Keratinocyte (primary cell): Measurements from ENCODE around the gene NME3. TPM values are rescaled to one million over a fixed set of nuclear protein-coding genes. Genes with fewer than 3 reads are reported as not detected.
A peak's percentile ranks its signal among the peaks of the same experiment; 100 is the strongest.

Source experiments
- DNase-seq: peaks from one replicate; pipeline ENCODE4 v3.0.0-alpha.2; 2011; ENCODE audit warnings: low read depth, missing footprints, low spot score
- FAIRE-seq: peaks from 2 replicates; lab custom pipeline; 2011; peaks lifted over from hg19 to GRCh38; lab: Jason Lieb, UNC
- H2AFZ ChIP-seq: 2 replicates; pipeline ENCODE4 v1.6.0; 2012; ENCODE audit warnings: low read length, control low read depth, inconsistent platforms; ENCODE audit not compliant: control insufficient read depth
- H3K27ac ChIP-seq: 2 replicates; pipeline ENCODE4 v1.5.1; 2011; ENCODE audit warnings: low read length; ENCODE audit not compliant: control insufficient read depth, insufficient read depth
- H3K27me3 ChIP-seq: 3 replicates; pipeline ENCODE4 v1.6.0; 2011; ENCODE audit warnings: low read length; ENCODE audit not compliant: control insufficient read depth, insufficient read depth; ENCODE audit errors: extremely low read depth
- H3K36me3 ChIP-seq, 2 experiments: 2 replicates in 1 of 2; 3 replicates in 1 of 2; pipeline ENCODE4 v1.5.1; 2011; ENCODE audit warnings: low read length in 2 of 2, mild to moderate bottlenecking in 1 of 2; ENCODE audit not compliant: control insufficient read depth in 2 of 2, insufficient read depth in 2 of 2; ENCODE audit errors: extremely low read depth in 1 of 2
- H3K4me1 ChIP-seq: 3 replicates; pipeline ENCODE4 v1.5.1; 2011; ENCODE audit warnings: low read length; ENCODE audit not compliant: control insufficient read depth, insufficient read depth; ENCODE audit errors: extremely low read depth
- H3K4me2 ChIP-seq: 3 replicates; pipeline ENCODE4 v1.6.0; 2011; ENCODE audit warnings: low read depth, low read length; ENCODE audit not compliant: control insufficient read depth, insufficient read depth; ENCODE audit errors: extremely low read depth
- H3K4me3 ChIP-seq, 3 experiments: fragments of 200-600 bp in 1 of 3; sonication (generic) in 1 of 3; 2 replicates in 2 of 3; 3 replicates in 1 of 3; pipeline ENCODE4 v1.5.1; 2011 to 2016; ENCODE audit warnings: low read length in 3 of 3, mild to moderate bottlenecking in 3 of 3, control low read depth in 2 of 3, inconsistent platforms in 1 of 3, low read depth in 1 of 3, mixed read lengths in 1 of 3, mixed run types in 1 of 3, moderate library complexity in 1 of 3; ENCODE audit not compliant: control insufficient read depth in 2 of 3, insufficient read depth in 2 of 3; ENCODE audit errors: extremely low read depth in 1 of 3
- H3K79me2 ChIP-seq: 2 replicates; pipeline ENCODE4 v1.6.0; 2012; ENCODE audit warnings: low read length; ENCODE audit not compliant: control insufficient read depth, insufficient read depth
- H3K9ac ChIP-seq: 3 replicates; pipeline ENCODE4 v1.6.0; 2011; ENCODE audit warnings: low read length; ENCODE audit not compliant: control insufficient read depth, insufficient read depth; ENCODE audit errors: extremely low read depth
- H3K9me1 ChIP-seq: 3 replicates; pipeline ENCODE4 v1.6.0; 2011; ENCODE audit warnings: low read length; ENCODE audit not compliant: control insufficient read depth, insufficient read depth; ENCODE audit errors: extremely low read depth
- H3K9me3 ChIP-seq: 2 replicates; pipeline ENCODE4 v1.5.1; 2012; ENCODE audit warnings: low read depth, low read length; ENCODE audit not compliant: control insufficient read depth
- H4K20me1 ChIP-seq: 3 replicates; pipeline ENCODE4 v1.6.0; 2011; ENCODE audit warnings: low read length; ENCODE audit not compliant: control insufficient read depth, insufficient read depth; ENCODE audit errors: extremely low read depth
- EZH2 ChIP-seq: IDR thresholded peaks from one replicate; pipeline ENCODE4 v1.6.1; 2012; ENCODE audit warnings: inconsistent platforms, mild to moderate bottlenecking, low read length, moderate library complexity
- dilution Hi-C: fragments of 300-500 bp; cut with MboI; formaldehyde crosslinking; loops from one replicate; pipeline ENCODE4 v1.7.0; 2020; ENCODE audit warnings: low sequenced_read_pairs; ENCODE audit not compliant: extremely low pct_ligation_motif_present
- polyA plus RNA-seq, 5 experiments: library from polyadenylated mRNA; depleted of rRNA in 3 of 5; stranded (reverse) in 3 of 5; stranded (forward) in 1 of 5; unstranded in 1 of 5; fragments of >200 nt; gene quantifications; 1 replicate in 1 of 5; 2 replicates in 3 of 5; 3 replicates in 1 of 5; pipeline versions ENCODE4 v1.2.1 to v1.2.3, GENCODE V29; 2011 to 2012; ENCODE audit warnings: missing spikeins in 2 of 5, low read depth in 1 of 5, low replicate concordance in 1 of 5
- TF ChIP-seq, protein P1 (sequence below), 3 experiments: IDR thresholded peaks in 1 of 3; conservative IDR thresholded peaks in 1 of 3; optimal IDR thresholded peaks in 1 of 3; 2 replicates in 2 of 3; 3 replicates in 1 of 3; pipeline versions ENCODE3 to v1.5.1; 2011; ENCODE audit warnings: low read length in 3 of 3, mild to moderate bottlenecking in 3 of 3, moderate library complexity in 2 of 3, control low read depth in 1 of 3, inconsistent platforms in 1 of 3; ENCODE audit not compliant: insufficient read depth in 2 of 3; ENCODE audit errors: extremely low read depth in 1 of 3

NME3 gene
- polyA plus RNA-seq, 1 donor (not counting 4 experiments of a cell fraction or from before 2014, with no cell fraction given) = 10.1 TPM

DNA sequence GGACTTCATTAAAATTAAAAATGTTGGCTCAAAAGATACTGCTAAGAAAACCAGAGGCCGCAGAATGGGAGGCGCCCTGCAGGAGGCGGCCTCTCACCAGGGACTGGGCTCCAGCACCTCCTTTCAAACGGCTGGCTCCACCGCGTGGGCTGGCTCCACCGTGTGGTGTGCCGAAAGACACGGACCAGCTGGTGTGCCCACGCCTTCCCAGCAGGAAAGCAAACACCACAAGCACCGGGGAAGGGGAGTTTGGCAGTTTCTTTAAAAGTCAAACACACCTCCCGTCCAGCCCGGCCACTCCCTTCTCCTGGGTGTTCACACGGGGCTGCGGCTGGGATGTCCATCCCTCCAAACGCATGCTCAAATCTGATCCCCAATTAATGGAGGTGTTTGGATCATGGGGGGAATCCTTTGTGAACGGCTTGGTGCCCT, 41.4 kb upstream of the NME3 start:
- DNase-seq = no peak
- no peaks in the 10 kb centered on the region for H3K79me2 ChIP-seq
- no peaks in the 10 kb centered on the region for H3K4me1 ChIP-seq
- H2AFZ ChIP-seq = no peak overlapping the region
- H3K27me3 ChIP-seq = no peaks in the 10 kb centered on the region
- H3K9ac ChIP-seq = no peak overlapping the region
- H3K9me1 ChIP-seq = no peaks in the 10 kb centered on the region
- H3K9me3 ChIP-seq = no peaks in the 10 kb centered on the region
- H4K20me1 ChIP-seq = no peaks in the 10 kb centered on the region
- H3K36me3 ChIP-seq = peaks cover 0 to 13% of the 10 kb centered on the region in 2 experiments
- H3K4me2 ChIP-seq = no peak overlapping the region
- TF ChIP-seq, protein P1, sequence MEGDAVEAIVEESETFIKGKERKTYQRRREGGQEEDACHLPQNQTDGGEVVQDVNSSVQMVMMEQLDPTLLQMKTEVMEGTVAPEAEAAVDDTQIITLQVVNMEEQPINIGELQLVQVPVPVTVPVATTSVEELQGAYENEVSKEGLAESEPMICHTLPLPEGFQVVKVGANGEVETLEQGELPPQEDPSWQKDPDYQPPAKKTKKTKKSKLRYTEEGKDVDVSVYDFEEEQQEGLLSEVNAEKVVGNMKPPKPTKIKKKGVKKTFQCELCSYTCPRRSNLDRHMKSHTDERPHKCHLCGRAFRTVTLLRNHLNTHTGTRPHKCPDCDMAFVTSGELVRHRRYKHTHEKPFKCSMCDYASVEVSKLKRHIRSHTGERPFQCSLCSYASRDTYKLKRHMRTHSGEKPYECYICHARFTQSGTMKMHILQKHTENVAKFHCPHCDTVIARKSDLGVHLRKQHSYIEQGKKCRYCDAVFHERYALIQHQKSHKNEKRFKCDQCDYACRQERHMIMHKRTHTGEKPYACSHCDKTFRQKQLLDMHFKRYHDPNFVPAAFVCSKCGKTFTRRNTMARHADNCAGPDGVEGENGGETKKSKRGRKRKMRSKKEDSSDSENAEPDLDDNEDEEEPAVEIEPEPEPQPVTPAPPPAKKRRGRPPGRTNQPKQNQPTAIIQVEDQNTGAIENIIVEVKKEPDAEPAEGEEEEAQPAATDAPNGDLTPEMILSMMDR (optimal IDR thresholded peaks at IDR 0.05 in 1 of 3, IDR thresholded peaks at IDR 0.05 in 1 of 3, conservative IDR thresholded peaks at IDR 0.05 in 1 of 3; ENCODE audit: extremely low read depth in 1 of 3, insufficient read depth in 2 of 3, low read length in 3 of 3) = peak; percentile 61 to 80 (median 73)
- no peak for TF ChIP-seq EZH2
- H3K27ac ChIP-seq = no peak overlapping the region
- H3K4me3 ChIP-seq = no peak overlapping the region
- FAIRE-seq = no peak
- dilution Hi-C loops = no loop called here

DNA sequence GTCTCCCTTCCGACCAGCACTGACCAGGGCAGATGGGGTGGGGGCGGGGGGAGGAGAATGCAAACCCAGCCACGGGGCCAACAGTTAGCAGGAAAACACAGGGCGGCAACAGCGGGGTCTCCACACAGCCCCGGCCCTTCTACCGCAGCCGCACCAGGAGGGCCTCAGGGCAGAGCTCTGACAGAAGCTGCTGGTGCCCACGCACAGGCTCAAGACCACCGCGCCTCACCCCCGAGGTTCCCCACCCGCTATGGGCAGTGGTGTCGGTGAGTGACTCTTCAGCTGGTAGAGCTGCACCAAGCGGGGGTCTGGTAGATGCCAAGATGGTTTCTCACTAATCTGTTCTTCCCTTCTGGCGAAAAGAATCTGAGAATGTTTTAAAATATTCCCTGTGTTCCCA, 39.2 kb upstream of the NME3 start:
- TF ChIP-seq EZH2 = no peak
- TF ChIP-seq, protein P1 (optimal IDR thresholded peaks at IDR 0.05 in 1 of 3, IDR thresholded peaks at IDR 0.05 in 1 of 3, conservative IDR thresholded peaks at IDR 0.05 in 1 of 3; ENCODE audit: extremely low read depth in 1 of 3, insufficient read depth in 2 of 3, low read length in 3 of 3) = no peak
- Histone ChIP-seq H3K4me3 (no peak overlapping the region), H4K20me1 (no peaks in the 10 kb centered on the region), H3K36me3 (peaks cover 0 to 5% of the 10 kb centered on the region in 2 experiments), H3K27ac (no peak overlapping the region), H3K4me1 (no peaks in the 10 kb centered on the region), H3K27me3 (no peaks in the 10 kb centered on the region), H2AFZ (no peak overlapping the region), H3K79me2 (no peaks in the 10 kb centered on the region), H3K4me2 (no peak overlapping the region), H3K9ac (no peak overlapping the region), H3K9me1 (no peaks in the 10 kb centered on the region), H3K9me3 (no peaks in the 10 kb centered on the region)
- dilution Hi-C loops = no loop called here
- no peak for FAIRE-seq
- no peak for DNase-seq
